Stimulated activated CD4-positive, alpha-beta T cell treated with anti-CD3 and anti-CD28 coated beads, Interleukin-4, amount 100 ng/mL, for 4 hours (primary cell): Measurements from ENCODE around the gene FGD2.
"Not testable (repeated sequence)": the region's sequence is repeated elsewhere in the genome, so short reads cannot be mapped to it uniquely, and the experiment has no call there.

Experiments used
- DNase-seq, 2 experiments: peaks; one replicate each; pipeline ENCODE4 v3.0.0-alpha.2; 2020

FGD2 gene

GRCh38 chr6:37039958-37040357 lies 34.5 kb downstream of the FGD2 start:
- no peak for DNase-seq

- DNase-seq: no peak
Measured at GRCh38 chr6:37041521-37041920, 36.1 kb downstream of the FGD2 start.

GRCh38 chr6:37042150-37042549 lies 36.7 kb downstream of the FGD2 start:
- no peak for DNase-seq

GRCh38 chr6:37043091-37043490 lies 37.6 kb downstream of the FGD2 start:
- DNase-seq: not testable (repeated sequence)

- DNase-seq: no peak
Measured at GRCh38 chr6:37047346-37047688, 41.9 kb downstream of the FGD2 start.

- no peak for DNase-seq
Measured at GRCh38 chr6:37047689-37048402, 42.4 kb downstream of the FGD2 start.

GRCh38 chr6:37048403-37048850 lies 43.0 kb downstream of the FGD2 start:
- no peak for DNase-seq

- DNase-seq: peak; percentile 54 to 84
Measured at GRCh38 chr6:37048851-37049757, 43.6 kb downstream of the FGD2 start.

- DNase-seq: no peak
Measured at GRCh38 chr6:37049758-37050044, 44.2 kb downstream of the FGD2 start.

GRCh38 chr6:37050045-37050853 lies 44.8 kb downstream of the FGD2 start:
- DNase-seq: peak; percentile 43 to 71

GRCh38 chr6:37050854-37051137 lies 45.3 kb downstream of the FGD2 start:
- no peak for DNase-seq

GRCh38 chr6:37051138-37052026 lies 45.9 kb downstream of the FGD2 start:
- DNase-seq: peak; percentile 87

GRCh38 chr6:37052027-37052628 lies 46.7 kb downstream of the FGD2 start:
- DNase-seq: no peak

GRCh38 chr6:37053683-37054082 lies 48.2 kb downstream of the FGD2 start:
- DNase-seq: no peak

- DNase-seq: no peak
Measured at GRCh38 chr6:37054171-37054570, 48.7 kb downstream of the FGD2 start.

GRCh38 chr6:37054580-37054979 lies 49.1 kb downstream of the FGD2 start:
- no peak for DNase-seq

- no peak for DNase-seq
Measured at GRCh38 chr6:37056112-37056403, 50.6 kb downstream of the FGD2 start.

GRCh38 chr6:37056439-37057127 lies 51.1 kb downstream of the FGD2 start:
- DNase-seq: no peak

- DNase-seq: no peak
Measured at GRCh38 chr6:37057128-37057471, 51.6 kb downstream of the FGD2 start.

- DNase-seq: no peak
Measured at GRCh38 chr6:37057678-37058077, 52.2 kb downstream of the FGD2 start.

GRCh38 chr6:37058084-37058586 lies 52.7 kb downstream of the FGD2 start:
- DNase-seq: no peak

- not testable (repeated sequence) for DNase-seq
Measured at GRCh38 chr6:37058984-37059343, 53.5 kb downstream of the FGD2 start.
